ENCODE results near the gene MOB3B.
A peak's percentile ranks its signal among the peaks of the same experiment; 100 is the strongest.
"Not testable (repeated sequence)": the region's sequence is repeated elsewhere in the genome, so short reads cannot be mapped to it uniquely, and the experiment has no call there.

The MOB3B gene

GRCh38 chr9:27482709-27483108, 46.9 kb downstream of the MOB3B start:
- Mint-ChIP-seq H3K27me3 (no peaks in the 10 kb centered on the region), H3K4me1 (peaks cover 17% of the 10 kb centered on the region), H3K36me3 (peaks cover 15% of the 10 kb centered on the region), H3K9me3 (peaks cover 15% of the 10 kb centered on the region), H3K4me3 (no peak overlapping the region), H3K27ac (no peak overlapping the region)

GRCh38 chr9:27478322-27478721, 51.3 kb downstream of the MOB3B start:
- Mint-ChIP-seq H3K9me3 (peaks cover 22% of the 10 kb centered on the region), H3K27me3 (no peaks in the 10 kb centered on the region), H3K36me3 (peaks cover 16% of the 10 kb centered on the region), H3K4me3 (no peak overlapping the region), H3K4me1 (no peaks in the 10 kb centered on the region), H3K27ac (no peak overlapping the region)

- Mint-ChIP-seq H3K36me3 (peaks cover 16% of the 10 kb centered on the region), H3K4me3 (no peak overlapping the region), H3K4me1 (no peaks in the 10 kb centered on the region), H3K27me3 (no peaks in the 10 kb centered on the region), H3K9me3 (peaks cover 22% of the 10 kb centered on the region), H3K27ac (no peak overlapping the region)
Observed at GRCh38 chr9:27476870-27477515, 52.6 kb downstream of the MOB3B start.

- peaks cover 16% of the 10 kb centered on the region for H3K9me3 Mint-ChIP-seq
- H3K4me1 Mint-ChIP-seq = no peaks in the 10 kb centered on the region
- no peak overlapping the region for H3K4me3 Mint-ChIP-seq
- H3K36me3 Mint-ChIP-seq = peaks cover 12% of the 10 kb centered on the region
- H3K27ac Mint-ChIP-seq = no peak overlapping the region
- H3K27me3 Mint-ChIP-seq = no peaks in the 10 kb centered on the region
Observed at GRCh38 chr9:27475057-27475595, 54.5 kb downstream of the MOB3B start.

GRCh38 chr9:27474305-27474704, 55.3 kb downstream of the MOB3B start:
- peaks cover 10% of the 10 kb centered on the region for H3K36me3 Mint-ChIP-seq
- no peaks in the 10 kb centered on the region for H3K27me3 Mint-ChIP-seq
- H3K4me3 Mint-ChIP-seq = no peak overlapping the region
- H3K4me1 Mint-ChIP-seq = no peaks in the 10 kb centered on the region
- H3K9me3 Mint-ChIP-seq = peaks cover 16% of the 10 kb centered on the region
- no peak overlapping the region for H3K27ac Mint-ChIP-seq

- peaks cover 6% of the 10 kb centered on the region for H3K36me3 Mint-ChIP-seq
- H3K4me1 Mint-ChIP-seq = no peaks in the 10 kb centered on the region
- H3K27ac Mint-ChIP-seq = no peak overlapping the region
- no peak overlapping the region for H3K4me3 Mint-ChIP-seq
- peaks cover 11% of the 10 kb centered on the region for H3K9me3 Mint-ChIP-seq
- no peaks in the 10 kb centered on the region for H3K27me3 Mint-ChIP-seq
Observed at GRCh38 chr9:27473111-27473529, 56.5 kb downstream of the MOB3B start.

GRCh38 chr9:27472195-27472594, 57.4 kb downstream of the MOB3B start:
- H3K27ac Mint-ChIP-seq = no peak overlapping the region

GRCh38 chr9:27471789-27472188, 57.8 kb downstream of the MOB3B start:
- no peak overlapping the region for H3K27ac Mint-ChIP-seq

More at GRCh38 chr9:27472195-27472594, 57.4 kb downstream of the MOB3B start:
- Mint-ChIP-seq H3K9me3 (peaks cover 2% of the 10 kb centered on the region), H3K27me3 (no peaks in the 10 kb centered on the region), H3K4me3 (no peak overlapping the region), H3K36me3 (no peaks in the 10 kb centered on the region), H3K4me1 (no peaks in the 10 kb centered on the region)

GRCh38 chr9:27471366-27471765, 58.2 kb downstream of the MOB3B start:
- Mint-ChIP-seq H3K27me3 (no peaks in the 10 kb centered on the region), H3K4me1 (no peaks in the 10 kb centered on the region), H3K36me3 (no peaks in the 10 kb centered on the region), H3K9me3 (no peaks in the 10 kb centered on the region), H3K27ac (no peak overlapping the region), H3K4me3 (no peak overlapping the region)

More at GRCh38 chr9:27471789-27472188, 57.8 kb downstream of the MOB3B start:
- Mint-ChIP-seq H3K9me3 (no peaks in the 10 kb centered on the region), H3K4me1 (no peaks in the 10 kb centered on the region), H3K36me3 (no peaks in the 10 kb centered on the region), H3K4me3 (no peak overlapping the region), H3K27me3 (no peaks in the 10 kb centered on the region)

- H3K27me3 Mint-ChIP-seq = no peaks in the 10 kb centered on the region
- no peak overlapping the region for H3K27ac Mint-ChIP-seq
- no peaks in the 10 kb centered on the region for H3K4me1 Mint-ChIP-seq
- H3K9me3 Mint-ChIP-seq = no peaks in the 10 kb centered on the region
- no peak overlapping the region for H3K4me3 Mint-ChIP-seq
- no peaks in the 10 kb centered on the region for H3K36me3 Mint-ChIP-seq
Observed at GRCh38 chr9:27470291-27470856, 59.2 kb downstream of the MOB3B start.

GRCh38 chr9:27469550-27469949, 60.1 kb downstream of the MOB3B start:
- Mint-ChIP-seq H3K36me3 (no peaks in the 10 kb centered on the region), H3K4me1 (no peaks in the 10 kb centered on the region), H3K27ac (no peak overlapping the region), H3K9me3 (no peaks in the 10 kb centered on the region), H3K4me3 (no peak overlapping the region), H3K27me3 (no peaks in the 10 kb centered on the region)

- H3K4me1 Mint-ChIP-seq = no peaks in the 10 kb centered on the region
- H3K27ac Mint-ChIP-seq = no peak overlapping the region
- no peak overlapping the region for H3K4me3 Mint-ChIP-seq
- H3K36me3 Mint-ChIP-seq = no peaks in the 10 kb centered on the region
- no peaks in the 10 kb centered on the region for H3K27me3 Mint-ChIP-seq
- no peaks in the 10 kb centered on the region for H3K9me3 Mint-ChIP-seq
Observed at GRCh38 chr9:27468462-27469110, 61.0 kb downstream of the MOB3B start.

- H3K4me3 Mint-ChIP-seq = no peak overlapping the region
- no peak overlapping the region for H3K27ac Mint-ChIP-seq
- H3K27me3 Mint-ChIP-seq = no peaks in the 10 kb centered on the region
- H3K36me3 Mint-ChIP-seq = no peaks in the 10 kb centered on the region
- H3K9me3 Mint-ChIP-seq = no peaks in the 10 kb centered on the region
- H3K4me1 Mint-ChIP-seq = no peaks in the 10 kb centered on the region
Observed at GRCh38 chr9:27468000-27468399, 61.6 kb downstream of the MOB3B start.

- Mint-ChIP-seq H3K27ac (no peak overlapping the region), H3K4me3 (no peak overlapping the region), H3K9me3 (no peaks in the 10 kb centered on the region), H3K4me1 (no peaks in the 10 kb centered on the region), H3K27me3 (no peaks in the 10 kb centered on the region), H3K36me3 (no peaks in the 10 kb centered on the region)
Observed at GRCh38 chr9:27467486-27467885, 62.1 kb downstream of the MOB3B start.

GRCh38 chr9:27466516-27466915, 63.1 kb downstream of the MOB3B start:
- peak overlapping the region; percentile 14 for H3K27ac Mint-ChIP-seq
- H3K9me3 Mint-ChIP-seq, H3K4me1 Mint-ChIP-seq, H3K4me3 Mint-ChIP-seq, H3K27me3 Mint-ChIP-seq, H3K36me3 Mint-ChIP-seq: not testable (repeated sequence)

GRCh38 chr9:27464950-27465349, 64.7 kb downstream of the MOB3B start:
- H3K4me3 Mint-ChIP-seq, H3K27ac Mint-ChIP-seq, H3K9me3 Mint-ChIP-seq, H3K36me3 Mint-ChIP-seq, H3K27me3 Mint-ChIP-seq, H3K4me1 Mint-ChIP-seq: not testable (repeated sequence)
